ENCODE measurements around the gene ADRB1. TPM values are rescaled to one million over a fixed set of nuclear protein-coding genes. Genes with fewer than 3 reads are reported as not detected.

ADRB1 gene
- polyA plus RNA-seq, 1 of the 3 experiments (the other 2 are of a cell fraction) = not detected

DNA sequence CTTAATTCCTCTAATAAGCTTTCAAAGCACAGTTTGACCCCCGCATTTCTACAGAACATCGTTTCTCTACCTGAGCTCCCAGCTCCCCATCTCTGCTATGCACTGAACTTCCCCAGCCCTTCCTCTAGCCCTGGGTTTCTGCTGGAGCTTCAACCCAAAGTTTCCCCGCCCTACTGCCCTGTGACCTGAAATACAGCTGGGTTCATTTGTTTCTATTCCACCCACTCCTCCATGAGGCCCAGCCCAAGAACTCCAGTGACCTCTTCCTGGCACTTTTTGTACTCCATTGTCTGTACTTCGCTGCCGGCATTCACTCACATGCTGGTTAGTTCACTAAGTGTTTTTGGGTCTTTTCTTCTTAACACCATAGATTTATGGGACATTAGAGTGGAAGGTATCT is 35.8 kb downstream of the ADRB1 start (continued):
- TF ChIP-seq IRF3 (IDR thresholded peaks at IDR 0.05; ENCODE audit: low read depth, low read length) (no peak), MEF2A (IDR thresholded peaks at IDR 0.05; ENCODE audit: borderline replicate concordance, low read depth) (no peak), TAF1 (IDR thresholded peaks at IDR 0.05; ENCODE audit: borderline replicate concordance, low read depth, low read length) (no peak), ELF1 (IDR thresholded peaks at IDR 0.05) (no peak), SMC3 (IDR thresholded peaks at IDR 0.05; ENCODE audit: low read depth, low read length) (no peak), CTCF (IDR thresholded peaks at IDR 0.05) (no peak), REST (IDR thresholded peaks at IDR 0.05; ENCODE audit: low read depth, low read length) (no peak)

- Histone ChIP-seq H3F3A (replicated peaks; ENCODE audit: insufficient read depth) (no peaks in the 10 kb centered on the region), H3K9me2 (no peaks in the 10 kb centered on the region), H3K27me3 (ENCODE audit: insufficient read depth) (no peaks in the 10 kb centered on the region), H3K9ac (no peak overlapping the region), H3K4me3 (ENCODE audit: low read depth in 2 of 2, low read length in 1 of 2) (no peak overlapping the region), H3K27ac (ENCODE audit: low read depth in 2 of 2, low read length in 1 of 2) (no peak overlapping the region), H4K20me1 (ENCODE audit: insufficient read depth) (no peaks in the 10 kb centered on the region), H3K9me3 (no peaks in the 10 kb centered on the region), H3K36me3 (replicated peaks in 1 of 2; ENCODE audit: control insufficient read depth in 1 of 2, insufficient read depth in 2 of 2, low read length in 1 of 2) (no peaks in the 10 kb centered on the region), H3K4me1 (ENCODE audit: control insufficient read depth in 1 of 2, insufficient read depth in 2 of 2, low read depth in 1 of 2, low read length in 1 of 2) (no peaks in the 10 kb centered on the region), H3K4me2 (no peak overlapping the region), H2AFZ (ENCODE audit: low read depth) (no peak overlapping the region), H3K79me2 (ENCODE audit: insufficient read depth) (no peaks in the 10 kb centered on the region)
- ChIA-PET POLR2A (no interaction called here), CTCF (interaction anchor here (0.6 to 1.0 kb wide), 2 partner anchors 13 to 302 kb away, joined by 3 to 4 read pairs; no protein-coding TSS in a partner anchor)
- WGBS (ENCODE audit: low lambda C conversion rate) = 58% methylated on average over 8 of the region's 8 CpGs
- no peak for DNase-seq
- no peak for TF ChIP-seq EP300 (IDR thresholded peaks at IDR 0.05; ENCODE audit: borderline replicate concordance in 1 of 2, low read depth in 1 of 2, low read length in 1 of 2)
- no peak for TF ChIP-seq FOXM1 (IDR thresholded peaks at IDR 0.05; ENCODE audit: low read depth)
- no peak for TF ChIP-seq GATA2 (CRISPR knock-in tag; IDR thresholded peaks at IDR 0.05)
- no peak for TF ChIP-seq FOSL2 (IDR thresholded peaks at IDR 0.05; ENCODE audit: borderline replicate concordance, low read depth)
- no peak for TF ChIP-seq EZH2phosphoT487 (IDR thresholded peaks at IDR 0.05; ENCODE audit: borderline replicate concordance, low read depth)
- TF ChIP-seq MEF2A (IDR thresholded peaks at IDR 0.05; ENCODE audit: borderline replicate concordance, low read depth) = no peak
- no peak for TF ChIP-seq CTCF (IDR thresholded peaks at IDR 0.05)
- TF ChIP-seq, protein P1, sequence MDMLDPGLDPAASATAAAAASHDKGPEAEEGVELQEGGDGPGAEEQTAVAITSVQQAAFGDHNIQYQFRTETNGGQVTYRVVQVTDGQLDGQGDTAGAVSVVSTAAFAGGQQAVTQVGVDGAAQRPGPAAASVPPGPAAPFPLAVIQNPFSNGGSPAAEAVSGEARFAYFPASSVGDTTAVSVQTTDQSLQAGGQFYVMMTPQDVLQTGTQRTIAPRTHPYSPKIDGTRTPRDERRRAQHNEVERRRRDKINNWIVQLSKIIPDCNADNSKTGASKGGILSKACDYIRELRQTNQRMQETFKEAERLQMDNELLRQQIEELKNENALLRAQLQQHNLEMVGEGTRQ (IDR thresholded peaks at IDR 0.05; ENCODE audit: borderline replicate concordance, low read depth, low read length) = no peak
- TF ChIP-seq POLR2AphosphoS5 (IDR thresholded peaks at IDR 0.05; ENCODE audit: low read depth, low read length) = no peak
- no peak for TF ChIP-seq YY1 (IDR thresholded peaks at IDR 0.05; ENCODE audit: low read depth)
- TF ChIP-seq FOXJ3 (CRISPR knock-in tag; IDR thresholded peaks at IDR 0.05) = no peak
- TF ChIP-seq, protein P2, sequence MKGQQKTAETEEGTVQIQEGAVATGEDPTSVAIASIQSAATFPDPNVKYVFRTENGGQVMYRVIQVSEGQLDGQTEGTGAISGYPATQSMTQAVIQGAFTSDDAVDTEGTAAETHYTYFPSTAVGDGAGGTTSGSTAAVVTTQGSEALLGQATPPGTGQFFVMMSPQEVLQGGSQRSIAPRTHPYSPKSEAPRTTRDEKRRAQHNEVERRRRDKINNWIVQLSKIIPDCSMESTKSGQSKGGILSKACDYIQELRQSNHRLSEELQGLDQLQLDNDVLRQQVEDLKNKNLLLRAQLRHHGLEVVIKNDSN (IDR thresholded peaks at IDR 0.05; ENCODE audit: borderline replicate concordance, low read depth) = no peak
- TF ChIP-seq GABPA (IDR thresholded peaks at IDR 0.05; ENCODE audit: low read depth) = no peak
Observed at GRCh38 chr10:114081911-114082583, 38.4 kb downstream of the ADRB1 start.

All from SK-N-SH (cell line).